SU-DHL-6 (cell line): ENCODE data around the gene SLC8B1.

ENCODE experiments used
- H2AFZ ChIP-seq: fragments of 200-600 bp; sonication (generic); 2 replicates; pipeline ENCODE4 v1.6.1; 2014; ENCODE audit warnings: low read depth, mild to moderate bottlenecking, moderate library complexity, mixed read lengths, antibody characterized with exemption, low read length; ENCODE audit not compliant: severe bottlenecking
- H3F3A ChIP-seq: fragments of 200-600 bp; shearing (Covaris generic); 2 replicates; pipeline ENCODE4 v1.6.0; 2016; ENCODE audit warnings: antibody characterized with exemption, mild to moderate bottlenecking; ENCODE audit not compliant: insufficient read depth
- H3K27ac ChIP-seq: fragments of 200-600 bp; sonication (generic); 2 replicates; pipeline ENCODE4 v1.5.1; 2016; ENCODE audit warnings: low read depth, mild to moderate bottlenecking, low read length, moderate library complexity, mixed read lengths
- H3K27me3 ChIP-seq: fragments of 200-600 bp; sonication (generic), shearing (Covaris generic); 2 replicates; pipeline ENCODE4 v1.6.0; 2014; ENCODE audit warnings: mild to moderate bottlenecking, low read length
- H3K36me3 ChIP-seq: fragments of 200-600 bp; sonication (generic); 2 replicates; pipeline ENCODE4 v1.6.1; 2014; ENCODE audit warnings: mild to moderate bottlenecking, low read length, mixed read lengths
- H3K4me2 ChIP-seq: fragments of 300-600, 200-600 bp; shearing (Covaris generic), sonication (generic); 2 replicates; pipeline ENCODE4 v1.6.0; 2014; ENCODE audit warnings: low read length, low read depth, mild to moderate bottlenecking; ENCODE audit not compliant: poor library complexity, severe bottlenecking
- H3K4me3 ChIP-seq: fragments of 200-600 bp; sonication (generic); 2 replicates; pipeline ENCODE4 v1.5.1; 2014; ENCODE audit warnings: antibody characterized with exemption, low read length, mild to moderate bottlenecking, mixed read lengths; ENCODE audit not compliant: insufficient read depth, poor library complexity, severe bottlenecking
- H3K79me2 ChIP-seq: fragments of 200-600 bp; sonication (generic); 2 replicates; pipeline ENCODE4 v1.6.1; 2014; ENCODE audit warnings: mild to moderate bottlenecking, low read length, moderate library complexity; ENCODE audit not compliant: insufficient read depth
- H3K9ac ChIP-seq: fragments of 200-600 bp; sonication (generic); 2 replicates; pipeline ENCODE4 v1.7.0; 2014; ENCODE audit warnings: mild to moderate bottlenecking, low read length
- H3K9me2 ChIP-seq: fragments of 200-600 bp; sonication (generic); replicated peaks from 2 replicates; pipeline ENCODE4 v1.6.1; 2014; ENCODE audit warnings: low read length; ENCODE audit not compliant: insufficient read depth
- H3K9me3 ChIP-seq: fragments of 200-600 bp; sonication (generic); 2 replicates; pipeline ENCODE4 v1.6.1; 2014; ENCODE audit warnings: low read length, mixed read lengths; ENCODE audit not compliant: insufficient read depth
- H4K20me1 ChIP-seq: fragments of 200-600 bp; sonication (generic); 2 replicates; pipeline ENCODE4 v1.6.1; 2014; ENCODE audit warnings: low read depth, mild to moderate bottlenecking, antibody characterized with exemption, low read length, moderate library complexity, mixed read lengths
- EZH2phosphoT487 ChIP-seq: fragments of 200-600 bp; sonication (generic), shearing (Covaris generic); conservative IDR thresholded peaks from 2 replicates; pipeline ENCODE4 v1.6.1; 2018; ENCODE audit warnings: mild to moderate bottlenecking, antibody characterized with exemption, low read length, moderate library complexity, mixed read lengths
- TF ChIP-seq, protein P1 (sequence below): fragments of 200-600 bp; sonication (generic); IDR thresholded peaks from one replicate; pipeline ENCODE4 v1.5.1; 2017; ENCODE audit warnings: antibody characterized with exemption, mild to moderate bottlenecking, low read length, moderate library complexity; ENCODE audit not compliant: insufficient read depth, poor library complexity, severe bottlenecking

SLC8B1 gene

DNA sequence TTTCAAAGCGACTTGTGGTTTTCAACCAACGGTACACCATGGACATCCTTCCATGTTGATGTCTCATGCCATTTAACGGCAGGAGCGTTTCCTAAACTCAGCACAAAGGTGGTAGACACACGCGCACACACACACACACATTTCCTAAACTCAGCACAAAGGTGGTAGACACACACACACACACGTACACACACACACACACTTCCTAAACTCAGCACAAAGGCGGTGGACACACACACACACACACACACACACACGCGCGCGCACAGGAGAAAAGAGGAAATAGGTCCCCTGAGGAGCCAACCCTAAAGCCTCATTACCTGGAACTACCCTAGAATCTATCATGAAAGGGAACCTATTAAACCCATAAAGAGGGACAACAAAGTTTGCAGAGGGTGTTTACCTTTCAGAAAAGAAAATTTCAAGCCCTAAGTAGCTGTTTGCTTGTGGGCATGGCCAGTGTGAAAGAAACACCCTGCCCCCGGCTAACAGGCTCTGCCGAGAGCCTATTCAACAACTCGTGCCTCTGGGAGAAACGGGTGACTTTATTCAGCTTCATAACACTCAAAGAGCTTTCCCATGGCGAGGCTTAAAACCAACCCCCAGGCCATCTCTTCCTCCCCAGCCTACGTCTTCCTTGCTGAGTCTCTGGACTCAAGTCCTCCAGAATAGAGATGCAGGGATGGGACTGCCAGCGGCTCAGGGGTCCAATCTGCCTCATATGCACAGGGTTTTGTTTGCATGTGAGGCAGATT, 31.8 kb downstream of the SLC8B1 start:
- Histone ChIP-seq H3K27me3 (no peaks in the 10 kb centered on the region), H4K20me1 (no peaks in the 10 kb centered on the region), H3K9me3 (no peaks in the 10 kb centered on the region), H3F3A (no peaks in the 10 kb centered on the region; the same call in 1 of the 2 replicates), H3K36me3 (no peaks in the 10 kb centered on the region), H2AFZ (no peak overlapping the region), H3K4me2 (no peak overlapping the region), H3K9ac (no peak overlapping the region), H3K4me3 (no peak overlapping the region), H3K79me2 (no peaks in the 10 kb centered on the region), H3K9me2 (no peaks in the 10 kb centered on the region), H3K27ac (no peak overlapping the region)
- no peak for TF ChIP-seq EZH2phosphoT487

- no peaks in the 10 kb centered on the region for H3K9me3 ChIP-seq
- no peak overlapping the region for H3K9ac ChIP-seq
- no peak overlapping the region for H3K4me2 ChIP-seq
- H4K20me1 ChIP-seq: no peaks in the 10 kb centered on the region
- no peak for TF ChIP-seq EZH2phosphoT487
- TF ChIP-seq, protein P1, sequence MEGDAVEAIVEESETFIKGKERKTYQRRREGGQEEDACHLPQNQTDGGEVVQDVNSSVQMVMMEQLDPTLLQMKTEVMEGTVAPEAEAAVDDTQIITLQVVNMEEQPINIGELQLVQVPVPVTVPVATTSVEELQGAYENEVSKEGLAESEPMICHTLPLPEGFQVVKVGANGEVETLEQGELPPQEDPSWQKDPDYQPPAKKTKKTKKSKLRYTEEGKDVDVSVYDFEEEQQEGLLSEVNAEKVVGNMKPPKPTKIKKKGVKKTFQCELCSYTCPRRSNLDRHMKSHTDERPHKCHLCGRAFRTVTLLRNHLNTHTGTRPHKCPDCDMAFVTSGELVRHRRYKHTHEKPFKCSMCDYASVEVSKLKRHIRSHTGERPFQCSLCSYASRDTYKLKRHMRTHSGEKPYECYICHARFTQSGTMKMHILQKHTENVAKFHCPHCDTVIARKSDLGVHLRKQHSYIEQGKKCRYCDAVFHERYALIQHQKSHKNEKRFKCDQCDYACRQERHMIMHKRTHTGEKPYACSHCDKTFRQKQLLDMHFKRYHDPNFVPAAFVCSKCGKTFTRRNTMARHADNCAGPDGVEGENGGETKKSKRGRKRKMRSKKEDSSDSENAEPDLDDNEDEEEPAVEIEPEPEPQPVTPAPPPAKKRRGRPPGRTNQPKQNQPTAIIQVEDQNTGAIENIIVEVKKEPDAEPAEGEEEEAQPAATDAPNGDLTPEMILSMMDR: no peak
- H3K9me2 ChIP-seq: no peaks in the 10 kb centered on the region
- no peak overlapping the region for H3K27ac ChIP-seq
- H3F3A ChIP-seq: no peaks in the 10 kb centered on the region; the same call in 1 of the 2 replicates
- H2AFZ ChIP-seq: no peak overlapping the region
- no peak overlapping the region for H3K4me3 ChIP-seq
- no peaks in the 10 kb centered on the region for H3K79me2 ChIP-seq
- H3K27me3 ChIP-seq: no peaks in the 10 kb centered on the region
- H3K36me3 ChIP-seq: no peaks in the 10 kb centered on the region
Observed at GRCh38 chr12:113302466-113302865, 32.4 kb downstream of the SLC8B1 start.

- Histone ChIP-seq H3K9ac (no peak overlapping the region), H3K9me3 (no peaks in the 10 kb centered on the region), H2AFZ (no peak overlapping the region), H3K27ac (no peak overlapping the region), H3K4me2 (no peak overlapping the region), H3K36me3 (no peaks in the 10 kb centered on the region), H3K27me3 (no peaks in the 10 kb centered on the region), H4K20me1 (no peaks in the 10 kb centered on the region), H3K9me2 (no peaks in the 10 kb centered on the region), H3F3A (no peaks in the 10 kb centered on the region; the same call in 1 of the 2 replicates), H3K79me2 (no peaks in the 10 kb centered on the region), H3K4me3 (no peak overlapping the region)
- TF ChIP-seq, protein P1: no peak
- no peak for TF ChIP-seq EZH2phosphoT487
Observed at GRCh38 chr12:113301811-113302210, 33.1 kb downstream of the SLC8B1 start.

- TF ChIP-seq, protein P1: no peak
- TF ChIP-seq EZH2phosphoT487: no peak
- Histone ChIP-seq H3F3A (no peaks in the 10 kb centered on the region; the same call in 1 of the 2 replicates), H3K9me2 (no peaks in the 10 kb centered on the region), H3K9ac (no peak overlapping the region), H3K4me2 (no peak overlapping the region), H3K79me2 (no peaks in the 10 kb centered on the region), H4K20me1 (no peaks in the 10 kb centered on the region), H3K27me3 (no peaks in the 10 kb centered on the region), H3K9me3 (no peaks in the 10 kb centered on the region), H3K4me3 (no peak overlapping the region), H2AFZ (no peak overlapping the region), H3K27ac (no peak overlapping the region), H3K36me3 (no peaks in the 10 kb centered on the region)
Observed at GRCh38 chr12:113299619-113300237, 35.2 kb downstream of the SLC8B1 start.
